NCI-H2081 treated with DMSO at 0.1 percent for 48 hours (cell line): ENCODE results near the gene KASH5.

ENCODE experiments used
- DNase-seq: peaks from one replicate; lab custom pipeline; 2025; lab: John Stamatoyannopoulos, UW

KASH5 gene, protein sequence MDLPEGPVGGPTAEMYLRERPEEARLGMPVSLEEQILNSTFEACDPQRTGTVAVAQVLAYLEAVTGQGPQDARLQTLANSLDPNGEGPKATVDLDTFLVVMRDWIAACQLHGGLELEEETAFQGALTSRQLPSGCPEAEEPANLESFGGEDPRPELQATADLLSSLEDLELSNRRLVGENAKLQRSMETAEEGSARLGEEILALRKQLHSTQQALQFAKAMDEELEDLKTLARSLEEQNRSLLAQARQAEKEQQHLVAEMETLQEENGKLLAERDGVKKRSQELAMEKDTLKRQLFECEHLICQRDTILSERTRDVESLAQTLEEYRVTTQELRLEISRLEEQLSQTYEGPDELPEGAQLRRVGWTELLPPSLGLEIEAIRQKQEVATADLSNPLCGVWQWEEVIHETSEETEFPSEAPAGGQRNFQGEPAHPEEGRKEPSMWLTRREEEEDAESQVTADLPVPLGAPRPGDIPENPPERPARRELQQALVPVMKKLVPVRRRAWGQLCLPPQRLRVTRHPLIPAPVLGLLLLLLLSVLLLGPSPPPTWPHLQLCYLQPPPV

DNA sequence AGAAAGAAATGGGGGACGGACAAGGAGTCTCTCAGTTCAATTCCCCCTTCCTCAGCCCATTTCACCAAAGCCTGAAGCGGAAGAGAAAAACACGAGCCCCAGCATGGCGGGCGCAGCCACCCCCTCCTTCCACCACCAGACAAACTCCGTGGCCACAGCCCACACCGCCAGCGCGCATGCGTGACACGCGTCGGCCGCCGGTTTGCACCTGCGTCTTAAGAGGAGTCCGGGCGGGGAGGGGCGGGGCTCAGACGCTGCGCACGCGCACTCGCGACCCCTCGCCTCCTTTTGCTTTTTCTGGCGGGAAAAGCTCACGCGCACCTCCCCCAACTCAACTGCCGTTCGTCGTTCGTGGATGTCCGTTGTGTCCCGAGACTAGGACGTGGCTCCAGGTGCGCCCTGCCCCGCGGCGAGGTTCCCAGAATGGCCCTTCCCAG, at the start of gene KASH5:
KASH5 (plus strand) TSS at position 314 of the 437 bp plus-strand sequence. CDS start 2,635 bp downstream, outside the sequence.
- DNase-seq: no peak

DNA sequence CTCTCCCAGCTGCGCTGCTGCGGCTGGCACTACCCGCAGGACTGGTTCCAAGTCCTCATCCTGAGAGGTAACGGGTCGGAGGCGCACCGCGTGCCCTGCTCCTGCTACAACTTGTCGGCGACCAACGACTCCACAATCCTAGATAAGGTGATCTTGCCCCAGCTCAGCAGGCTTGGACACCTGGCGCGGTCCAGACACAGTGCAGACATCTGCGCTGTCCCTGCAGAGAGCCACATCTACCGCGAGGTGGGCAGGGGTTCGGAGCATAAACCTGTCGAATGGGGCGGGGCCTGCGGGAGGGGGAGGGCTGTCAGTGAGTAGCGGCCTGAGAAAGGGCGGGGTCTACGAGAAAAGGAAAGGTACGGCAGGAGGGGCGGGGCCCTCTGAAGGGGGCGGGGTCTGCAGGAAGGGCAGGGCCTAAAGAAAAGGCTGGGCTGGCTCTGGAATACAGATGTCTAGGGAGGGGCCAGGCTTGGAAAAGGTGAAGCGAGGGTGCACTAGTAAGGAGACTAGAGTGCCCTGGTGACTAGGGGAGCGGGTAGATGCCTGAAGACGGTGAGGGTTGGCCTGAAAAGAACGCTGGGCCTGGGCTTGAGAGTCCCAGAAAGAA, 49.3 kb upstream of the KASH5 start:
- no peak for DNase-seq

DNA sequence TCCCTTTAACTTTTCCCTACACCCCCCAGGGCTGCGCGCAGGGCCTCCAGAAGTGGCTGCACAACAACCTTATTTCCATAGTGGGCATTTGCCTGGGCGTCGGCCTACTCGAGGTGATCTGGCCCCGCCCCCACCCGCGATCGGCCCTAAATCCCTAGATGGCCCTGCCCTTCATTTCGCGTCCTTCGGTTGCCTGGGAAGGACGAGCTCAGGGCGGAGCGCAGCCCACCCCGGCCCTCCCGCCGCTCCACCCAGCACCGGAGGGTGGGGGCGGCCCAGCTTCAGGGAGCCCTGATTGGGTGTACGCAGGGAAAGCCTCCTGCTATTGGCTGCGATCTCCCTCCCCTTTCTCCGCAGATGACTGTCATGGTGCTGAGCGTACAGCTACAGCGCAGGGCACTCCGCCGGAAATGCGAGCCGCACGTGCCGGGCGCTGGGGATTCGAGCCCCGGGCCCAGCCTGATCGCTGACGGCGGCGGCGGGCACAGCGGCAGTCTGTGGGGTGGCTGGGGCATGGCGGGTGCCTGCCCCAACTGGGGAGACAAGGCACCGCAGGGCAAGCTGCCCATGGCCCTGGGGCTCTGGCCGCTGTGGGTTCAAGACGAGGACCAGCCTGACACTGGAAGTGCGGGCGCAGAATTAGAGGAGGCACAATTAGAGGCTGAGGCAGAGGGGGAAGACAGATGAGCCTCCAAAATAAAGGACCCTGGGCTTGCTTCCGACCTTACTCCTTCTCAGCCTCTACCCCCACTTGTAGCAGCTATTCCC, 48.6 kb upstream of the KASH5 start:
- DNase-seq: no peak

DNA sequence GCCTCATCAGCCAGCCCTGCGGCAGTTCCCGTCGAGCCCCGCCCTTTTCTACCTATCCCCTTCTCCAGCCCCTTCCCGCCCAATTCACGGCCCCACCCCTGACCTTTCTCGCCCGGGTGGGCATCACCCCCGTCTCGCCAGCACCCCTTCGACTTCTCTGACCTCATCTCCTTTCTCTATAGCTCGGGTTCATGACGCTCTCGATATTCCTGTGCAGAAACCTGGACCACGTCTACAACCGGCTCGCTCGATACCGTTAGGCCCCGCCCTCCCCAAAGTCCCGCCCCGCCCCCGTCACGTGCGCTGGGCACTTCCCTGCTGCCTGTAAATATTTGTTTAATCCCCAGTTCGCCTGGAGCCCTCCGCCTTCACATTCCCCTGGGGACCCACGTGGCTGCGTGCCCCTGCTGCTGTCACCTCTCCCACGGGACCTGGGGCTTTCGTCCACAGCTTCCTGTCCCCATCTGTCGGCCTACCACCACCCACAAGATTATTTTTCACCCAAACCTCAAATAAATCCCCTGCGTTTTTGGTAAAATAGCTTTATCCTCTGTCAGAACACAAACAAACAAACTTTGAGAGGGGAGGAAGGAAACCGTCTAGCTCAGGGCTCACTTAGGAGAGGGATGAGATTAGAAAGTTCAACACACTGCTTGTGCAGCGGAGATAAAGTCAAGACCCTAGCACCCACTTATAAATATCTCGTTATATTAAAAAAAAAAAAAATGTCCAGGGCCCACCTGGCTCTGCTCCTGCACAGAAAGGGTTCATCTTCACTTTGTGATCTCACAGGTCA, 47.8 kb upstream of the KASH5 start:
- DNase-seq: no peak

DNA sequence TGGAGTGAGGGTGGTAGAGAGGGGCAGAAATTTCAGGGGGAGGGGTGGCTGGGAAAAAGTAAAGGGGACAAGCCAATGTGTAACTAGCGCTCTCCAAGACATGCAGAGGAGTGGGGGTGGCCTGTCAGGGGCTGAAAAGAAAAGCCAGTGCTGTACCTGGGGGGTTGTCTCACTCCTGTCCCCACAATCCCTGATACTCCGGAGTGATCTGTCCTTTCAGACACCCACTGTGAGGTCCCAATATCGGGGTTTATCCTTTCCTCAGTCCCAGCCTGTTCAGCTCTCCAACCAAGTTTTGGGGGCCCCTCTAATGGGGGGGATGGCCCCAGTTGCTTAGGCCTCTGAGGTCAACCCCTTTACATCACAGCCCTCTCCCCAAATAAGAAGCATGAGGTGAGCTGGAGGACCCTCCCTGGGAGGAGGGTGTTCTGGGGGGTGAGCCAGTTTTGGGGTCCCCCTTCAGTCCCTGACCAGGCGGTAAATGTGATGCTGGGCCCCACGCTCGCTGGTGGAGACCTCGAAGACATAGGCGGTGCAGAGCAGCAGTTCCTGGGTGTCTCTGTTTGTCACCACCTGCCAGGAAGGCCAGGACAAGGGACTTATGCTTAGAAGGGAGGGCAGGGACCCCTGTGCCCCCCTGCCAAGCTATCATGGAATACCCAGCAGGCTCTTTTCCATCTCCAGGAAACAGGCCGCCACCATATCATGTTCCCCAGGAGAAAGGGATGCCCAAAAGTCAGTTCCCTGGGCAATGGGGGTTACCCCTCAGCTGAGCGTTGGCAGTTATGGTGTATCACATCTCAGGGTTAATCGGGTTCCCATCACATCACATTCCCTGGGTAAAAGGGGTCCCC, 47.0 kb upstream of the KASH5 start:
- no peak for DNase-seq

DNA sequence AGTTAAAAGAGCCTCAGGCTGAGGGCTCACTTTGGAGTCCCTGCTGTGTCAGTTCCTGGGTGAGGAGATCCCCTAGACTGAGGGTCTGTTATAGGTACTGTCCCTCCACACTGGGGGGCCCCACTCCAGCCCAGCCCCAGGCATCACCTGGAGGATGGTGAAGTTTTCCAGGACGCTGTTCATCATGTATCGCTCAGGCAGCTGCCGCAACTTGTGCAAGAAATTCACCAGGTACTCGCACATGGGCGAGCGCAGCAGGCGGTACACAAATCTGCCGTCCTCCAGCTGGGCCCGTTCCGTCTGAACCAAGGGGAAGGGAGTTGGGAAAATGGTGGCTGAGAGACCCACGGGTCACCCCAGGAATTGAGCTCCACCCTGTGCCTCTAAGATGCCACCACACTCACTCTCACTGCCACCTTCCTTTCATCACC, 45.7 kb upstream of the KASH5 start:
- no peak for DNase-seq

DNA sequence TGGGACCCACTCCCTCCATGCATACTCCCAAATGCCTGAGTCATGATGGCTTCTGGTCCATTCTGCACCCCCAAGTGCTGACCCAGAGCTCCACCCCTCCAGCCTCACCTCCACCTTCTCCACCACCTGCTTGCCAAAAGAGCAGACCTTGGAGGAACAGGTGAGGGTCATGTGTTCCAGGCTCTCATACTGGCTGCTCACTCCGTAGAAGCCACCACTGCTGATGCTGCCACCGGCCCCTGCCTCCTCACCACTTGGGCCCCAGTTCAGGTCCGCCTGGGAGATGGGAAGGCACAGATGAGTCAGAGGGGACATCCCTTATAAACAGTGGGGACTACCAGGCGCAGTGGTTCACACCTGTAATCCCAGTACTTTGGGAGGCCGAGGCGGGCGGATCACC, 44.9 kb upstream of the KASH5 start:
- no peak for DNase-seq

DNA sequence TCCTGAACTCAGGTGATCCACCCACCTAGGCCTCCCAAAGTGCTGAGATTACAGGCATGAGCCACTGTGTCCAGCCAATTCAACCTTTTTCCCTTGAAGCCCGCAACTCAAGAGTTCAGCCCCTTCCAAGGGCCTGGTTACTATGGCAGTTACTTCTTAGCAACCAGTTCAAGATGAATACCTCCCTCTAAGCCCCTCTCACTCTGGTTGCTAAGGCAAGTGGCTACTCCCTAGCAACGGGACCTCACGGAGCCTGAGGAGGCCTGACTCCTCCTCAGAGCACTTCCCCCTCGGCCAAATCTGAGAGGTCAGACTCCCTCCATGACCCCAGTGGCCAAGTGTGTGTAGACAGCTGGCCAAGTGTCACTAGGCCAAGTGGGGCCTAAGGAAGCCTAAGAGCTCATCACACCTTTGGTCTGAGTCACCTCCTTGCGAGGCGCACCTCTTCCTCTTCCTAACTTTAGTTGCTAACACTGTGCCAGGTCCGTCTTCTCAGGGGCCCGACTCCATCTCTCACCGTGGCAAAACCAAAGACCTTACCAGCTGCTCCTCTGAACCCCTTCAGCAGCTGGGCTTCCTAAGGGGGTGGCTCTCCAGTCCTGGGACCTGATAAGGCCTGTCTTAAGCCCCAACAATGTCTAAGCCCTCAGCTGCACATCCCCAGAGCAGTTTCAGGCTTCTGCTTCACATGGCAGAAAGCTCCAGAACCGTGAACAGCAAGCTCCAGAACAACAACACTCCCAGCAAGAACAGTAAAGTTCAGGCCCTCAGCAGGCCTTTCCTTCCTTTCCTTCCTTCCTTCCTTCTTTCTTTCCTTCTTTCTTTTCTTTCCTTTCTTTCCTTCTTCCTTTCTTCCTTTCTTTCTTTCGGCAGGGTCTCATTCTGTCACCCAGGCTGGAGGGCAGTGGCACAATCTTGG, 43.3 kb upstream of the KASH5 start:
- DNase-seq: no peak

DNA sequence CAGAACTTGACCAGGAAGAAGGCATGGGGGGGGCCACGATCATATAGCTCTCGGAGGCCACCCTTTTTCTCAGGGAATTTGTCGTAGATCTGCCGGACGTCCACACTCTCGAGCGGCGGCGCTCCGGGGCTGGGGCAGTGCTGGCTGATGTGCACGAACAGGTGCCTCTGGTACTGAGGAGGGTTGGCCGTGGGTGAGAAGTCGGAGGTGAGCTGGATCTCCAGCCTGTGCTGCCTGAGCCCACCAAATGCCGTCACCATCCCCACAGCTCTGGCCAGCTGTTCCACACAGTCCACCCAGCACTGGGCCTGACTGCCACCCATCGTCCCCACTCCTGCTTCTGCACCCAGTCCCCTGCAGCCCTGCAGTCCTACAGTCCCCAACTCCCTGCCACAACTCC, 40.9 kb upstream of the KASH5 start:
- DNase-seq: no peak

DNA sequence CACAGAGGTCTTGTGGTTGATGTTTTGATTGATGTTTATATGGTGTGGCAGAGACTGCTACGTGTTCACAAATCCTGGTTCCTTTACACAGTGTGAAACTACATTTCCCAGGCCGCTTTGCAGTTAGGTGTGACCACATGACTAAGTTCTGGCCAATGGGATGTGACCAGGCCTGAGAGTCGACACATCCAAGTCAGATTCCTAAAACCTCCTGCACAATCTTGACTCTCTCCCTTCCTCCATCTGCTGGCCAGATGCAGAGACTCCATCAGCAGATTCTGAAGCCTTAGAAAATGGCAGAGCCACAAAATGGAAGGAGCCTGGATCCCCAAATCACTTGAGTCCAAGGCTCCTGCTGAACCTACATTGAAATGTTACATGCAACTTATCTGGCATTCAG, 40.2 kb upstream of the KASH5 start:
- no peak for DNase-seq

DNA sequence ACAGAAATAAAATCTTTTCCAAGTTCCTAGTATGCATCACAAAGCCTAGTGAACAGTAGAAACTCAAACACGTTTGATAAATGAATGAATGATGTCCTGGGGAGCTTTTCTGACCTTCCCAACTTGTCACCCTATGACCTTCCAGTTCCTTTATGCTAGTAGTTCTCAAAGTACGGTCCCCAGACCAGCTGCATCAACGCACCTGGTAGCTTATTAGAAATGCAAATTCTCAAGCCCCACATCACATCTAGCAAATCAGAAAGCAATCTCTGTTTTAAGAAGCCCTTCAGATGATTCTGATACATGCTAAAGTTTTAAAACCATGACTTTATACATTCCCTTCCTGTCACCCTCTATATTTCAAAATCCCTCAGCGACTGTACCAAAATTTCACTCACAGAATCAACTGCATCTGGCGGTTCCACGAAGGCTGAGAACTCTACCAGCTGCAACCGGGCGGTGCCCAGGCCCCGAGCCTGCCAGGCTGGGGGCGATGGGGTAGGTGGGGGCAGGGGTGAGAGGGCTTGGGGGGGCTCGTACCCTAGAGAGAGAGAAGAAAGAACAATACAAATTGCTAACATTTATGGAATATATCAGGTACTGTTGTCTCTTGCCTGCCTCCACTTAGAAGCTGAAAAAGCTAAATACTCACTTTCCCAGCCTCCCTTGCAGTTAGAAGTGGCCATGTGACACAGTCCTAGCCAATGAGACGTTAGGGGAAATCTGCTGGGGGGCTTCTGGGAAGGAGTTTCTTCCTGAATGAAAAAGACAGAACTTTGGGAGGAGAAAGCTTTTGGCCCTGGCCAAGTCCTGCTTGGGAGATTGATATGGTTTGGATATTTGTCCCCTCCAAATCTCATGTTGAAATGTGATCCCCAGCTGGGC, 39.5 kb upstream of the KASH5 start:
- no peak for DNase-seq

DNA sequence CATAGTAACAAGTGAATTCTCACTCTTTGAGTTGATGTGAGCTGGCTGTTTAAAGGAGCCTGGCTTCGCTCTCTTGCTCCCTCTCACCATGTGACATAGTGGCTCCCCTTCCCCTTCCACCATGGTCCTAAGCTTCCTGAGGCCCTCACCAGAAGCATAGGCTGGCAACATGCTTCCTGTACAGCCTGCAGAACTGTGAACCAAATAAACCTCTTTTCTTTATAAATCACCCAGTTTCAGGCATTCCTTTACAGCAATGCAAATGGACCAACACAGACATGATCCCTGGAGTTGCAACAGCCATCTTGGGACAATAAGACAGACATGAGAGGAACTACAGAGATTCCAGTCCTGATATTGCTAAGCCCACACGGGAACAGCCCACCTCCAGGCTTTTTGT, 38.5 kb upstream of the KASH5 start:
- no peak for DNase-seq

DNA sequence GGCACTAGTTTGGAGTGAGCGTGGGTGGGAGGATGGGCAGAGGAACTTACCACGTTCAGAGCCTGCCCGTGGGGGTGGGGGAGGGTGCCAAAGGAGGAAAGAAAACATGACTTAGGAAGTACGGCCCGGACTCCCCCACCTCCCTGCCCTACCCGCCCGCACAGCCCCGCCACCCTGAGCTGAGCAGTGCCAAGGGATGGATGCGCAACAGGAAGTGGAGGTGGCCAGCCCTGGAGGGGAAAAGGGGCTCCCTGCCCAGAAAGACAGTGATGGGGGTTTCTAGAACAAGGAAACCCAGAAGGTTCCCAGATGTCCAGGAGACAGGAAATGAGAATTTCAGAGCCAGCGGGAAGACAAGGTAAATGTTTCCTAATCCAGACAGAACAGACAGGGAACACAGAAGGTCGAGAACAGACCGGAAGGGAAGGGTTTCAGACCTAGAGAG, 32.1 kb upstream of the KASH5 start:
- DNase-seq: no peak

DNA sequence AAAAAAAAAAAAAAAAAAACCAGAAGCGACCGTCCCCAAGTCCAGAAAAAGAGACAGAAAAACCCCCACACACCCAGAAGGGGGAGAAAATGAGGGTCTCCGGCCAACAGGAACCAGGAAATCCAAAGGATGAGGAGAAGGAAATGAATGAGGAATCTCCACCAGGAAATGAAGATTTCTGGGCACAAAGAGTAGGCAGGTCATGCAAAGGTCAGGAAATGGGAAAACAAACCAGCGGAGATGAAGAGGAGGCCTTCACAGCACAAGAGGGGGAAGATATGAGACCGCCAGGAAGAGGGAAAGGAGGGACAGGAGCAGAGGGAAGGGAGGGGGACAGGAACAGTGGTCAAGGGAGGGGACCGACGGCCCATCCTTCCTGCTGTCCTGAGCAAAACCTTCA, 31.7 kb upstream of the KASH5 start:
- DNase-seq: no peak

DNA sequence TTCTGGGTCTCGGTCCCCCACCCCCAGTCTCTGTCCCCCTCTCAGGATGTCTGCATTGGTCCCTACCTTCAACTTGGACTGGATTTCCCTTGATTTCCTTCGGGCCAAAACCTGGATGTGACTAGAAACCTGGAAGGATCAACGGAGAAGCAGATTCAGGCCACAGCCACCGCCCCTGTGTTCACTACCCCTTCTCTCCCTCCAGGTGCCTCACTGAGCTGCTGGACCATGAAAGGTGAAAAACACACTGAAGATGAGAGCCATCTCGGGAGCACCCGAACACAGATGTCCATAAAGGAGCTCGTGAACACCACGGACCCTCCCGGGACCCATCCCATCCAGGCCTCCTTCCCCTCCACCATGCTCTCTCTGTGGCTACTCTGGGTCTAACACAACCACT, 30.9 kb upstream of the KASH5 start:
- DNase-seq: no peak

DNA sequence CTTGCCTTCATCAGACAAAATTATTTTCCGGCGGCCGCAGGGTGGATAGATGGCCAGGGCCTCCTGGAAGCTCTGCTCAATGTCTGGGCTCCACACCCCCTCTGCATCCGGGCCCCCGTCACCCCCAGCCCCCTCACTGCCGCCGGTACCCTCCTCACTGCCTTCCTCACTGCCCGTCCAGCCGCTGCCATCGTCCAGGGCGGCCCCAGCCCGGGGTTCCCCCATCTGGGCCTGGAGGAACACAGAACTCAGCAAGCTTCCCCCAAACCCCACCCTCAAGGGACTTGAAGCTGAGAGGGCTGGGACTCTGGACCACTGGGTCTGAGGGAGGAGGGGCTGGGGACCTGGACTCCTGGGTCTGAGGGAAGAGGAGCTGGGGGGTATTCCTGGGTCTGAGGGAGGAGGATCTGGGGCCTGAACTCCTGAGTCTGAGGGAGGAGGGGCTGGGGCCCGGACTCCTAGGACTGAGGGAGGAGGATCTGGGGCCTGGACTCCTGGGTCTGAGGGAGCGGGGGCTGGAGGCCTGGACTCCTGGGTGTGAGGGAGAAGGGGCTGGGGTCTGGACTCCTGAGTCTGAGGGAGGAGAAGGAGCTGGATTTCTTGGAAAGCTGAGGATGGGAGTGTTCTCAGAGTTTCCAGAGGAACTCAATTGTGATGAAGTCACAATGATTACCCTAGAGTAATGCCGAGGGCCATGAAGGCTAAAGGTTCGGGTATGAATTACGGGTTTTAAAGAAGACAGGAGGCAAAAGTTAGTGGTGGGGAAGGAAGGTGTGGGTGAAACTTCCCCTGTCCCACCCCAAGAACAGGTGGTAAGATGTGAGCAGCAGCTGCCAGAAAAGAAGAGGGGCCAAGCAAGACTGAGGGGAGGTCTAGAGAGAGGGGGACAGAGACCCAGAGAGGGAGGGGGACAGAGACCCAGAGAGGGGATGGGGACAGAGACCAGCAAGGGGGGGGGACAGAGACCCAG, 27.9 kb upstream of the KASH5 start:
- DNase-seq: no peak

DNA sequence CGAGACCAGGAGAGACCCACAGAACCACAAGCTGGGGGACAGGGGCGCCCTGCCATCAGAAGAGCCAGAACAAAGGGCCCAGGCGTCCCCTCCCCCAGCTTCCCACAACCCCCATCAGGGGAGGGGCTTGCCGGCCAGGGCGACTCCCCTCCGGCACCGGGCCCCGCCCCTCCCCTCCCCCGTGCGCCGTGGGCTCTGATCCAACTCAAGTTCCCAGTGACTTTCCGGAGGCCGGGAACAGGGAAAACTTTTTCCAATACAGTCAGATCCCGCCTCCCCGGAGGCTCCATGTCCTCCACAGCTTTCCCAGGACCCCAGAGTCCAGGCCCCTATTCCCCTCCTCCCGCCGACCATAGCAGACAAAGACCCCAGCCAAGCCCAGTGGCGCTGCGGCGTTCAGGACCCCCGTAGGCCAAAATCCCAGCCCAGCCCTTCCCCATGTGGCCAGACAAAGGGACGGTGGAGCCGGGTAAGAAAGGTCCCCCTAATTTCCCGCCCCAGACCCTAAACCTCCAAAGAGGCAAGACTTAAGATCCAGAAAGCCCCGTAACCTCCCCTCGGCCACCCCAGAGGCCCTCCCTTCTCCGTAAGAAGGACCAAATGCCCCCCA, 26.5 kb upstream of the KASH5 start:
- DNase-seq: no peak
